ENCODE results near the gene ZNF516.
A peak's percentile ranks its signal among the peaks of the same experiment; 100 is the strongest.

The ZNF516 gene

GRCh38 chr18:76353046-76353445 is 142.0 kb downstream of the ZNF516 start:
- FAIRE-seq (no peak), DNase-seq (ENCODE audit: insufficient read length, low spot score) (no peak)

GRCh38 chr18:76351961-76352581 is 143.0 kb downstream of the ZNF516 start:
- TF ChIP-seq CTCF (IDR thresholded peaks at IDR 0.05; ENCODE audit: insufficient read depth, missing control alignments), result no peak
- no peak for FAIRE-seq
- DNase-seq (ENCODE audit: insufficient read length, low spot score), result no peak

More at GRCh38 chr18:76353046-76353445, 142.0 kb downstream of the ZNF516 start:
- TF ChIP-seq CTCF (IDR thresholded peaks at IDR 0.05; ENCODE audit: insufficient read depth, missing control alignments), result no peak

GRCh38 chr18:76350134-76351025 is 144.7 kb downstream of the ZNF516 start:
- FAIRE-seq (no peak), DNase-seq (ENCODE audit: insufficient read length, low spot score) (no peak)
- no peak for TF ChIP-seq CTCF (IDR thresholded peaks at IDR 0.05; ENCODE audit: insufficient read depth, missing control alignments)

- TF ChIP-seq CTCF (IDR thresholded peaks at IDR 0.05; ENCODE audit: insufficient read depth, missing control alignments), result peak; percentile 93
- DNase-seq (ENCODE audit: insufficient read length, low spot score), result peak; percentile 97
- peak; percentile 99 for FAIRE-seq
Measured at GRCh38 chr18:76349067-76349715, 145.9 kb downstream of the ZNF516 start.

- no peak for TF ChIP-seq CTCF (IDR thresholded peaks at IDR 0.05; ENCODE audit: insufficient read depth, missing control alignments)
- FAIRE-seq (no peak), DNase-seq (ENCODE audit: insufficient read length, low spot score) (no peak)
Measured at GRCh38 chr18:76348267-76349066, 146.6 kb downstream of the ZNF516 start.

GRCh38 chr18:76347341-76347740 is 147.7 kb downstream of the ZNF516 start:
- TF ChIP-seq CTCF (IDR thresholded peaks at IDR 0.05; ENCODE audit: insufficient read depth, missing control alignments), result no peak
- no peak for FAIRE-seq
- no peak for DNase-seq (ENCODE audit: insufficient read length, low spot score)

All from D721Med (cell line).